HG02610 (cell line): ENCODE measurements around the gene PTPN1.
A peak's percentile ranks its signal among the peaks of the same experiment; 100 is the strongest.

Experiments
- ATAC-seq: cut with Tn5 transposase; IDR thresholded peaks from one replicate; pipeline ENCODE4 v1.9.1; 2021; ENCODE audit warnings: mild to moderate bottlenecking, moderate library complexity; ENCODE audit not compliant: unreplicated experiment

The PTPN1 gene

GRCh38 chr20:50510706-50511542 lies 741 bp downstream of the PTPN1 start:
- no peak for ATAC-seq

GRCh38 chr20:50512323-50512722 lies 2.1 kb downstream of the PTPN1 start:
- no peak for ATAC-seq

GRCh38 chr20:50513169-50514034 lies 3.2 kb downstream of the PTPN1 start:
- no peak for ATAC-seq

GRCh38 chr20:50514035-50514337 lies 3.8 kb downstream of the PTPN1 start:
- no peak for ATAC-seq

GRCh38 chr20:50514750-50515149 lies 4.6 kb downstream of the PTPN1 start:
- ATAC-seq, result no peak

GRCh38 chr20:50515471-50516106 lies 5.4 kb downstream of the PTPN1 start:
- ATAC-seq, result no peak

- ATAC-seq, result peak; percentile 40
These were observed 6.2 kb downstream of the PTPN1 start for GRCh38 chr20:50516180-50516934.

- ATAC-seq, result no peak
These were observed 7.0 kb downstream of the PTPN1 start for GRCh38 chr20:50516935-50517816.

- ATAC-seq, result no peak
These were observed 7.6 kb downstream of the PTPN1 start for GRCh38 chr20:50517817-50518154.

- ATAC-seq, result no peak
These were observed 8.1 kb downstream of the PTPN1 start for GRCh38 chr20:50518270-50518721.

GRCh38 chr20:50519036-50519762 lies 9.0 kb downstream of the PTPN1 start:
- peak; percentile 28 for ATAC-seq

GRCh38 chr20:50520222-50520880 lies 10.2 kb downstream of the PTPN1 start:
- no peak for ATAC-seq

GRCh38 chr20:50521221-50522052 lies 11.3 kb downstream of the PTPN1 start:
- no peak for ATAC-seq

GRCh38 chr20:50522053-50522674 lies 12.0 kb downstream of the PTPN1 start:
- no peak for ATAC-seq

GRCh38 chr20:50523552-50524167 lies 13.5 kb downstream of the PTPN1 start:
- ATAC-seq, result no peak

- no peak for ATAC-seq
These were observed 15.5 kb downstream of the PTPN1 start for GRCh38 chr20:50525681-50526080.

- ATAC-seq, result no peak
These were observed 16.3 kb downstream of the PTPN1 start for GRCh38 chr20:50526403-50526989.
